ENCODE data around the gene PSMD11. TPM values are rescaled to one million over a fixed set of nuclear protein-coding genes. Genes with fewer than 3 reads are reported as not detected.

The PSMD11 gene
- total RNA-seq, 2 donors from 2014 or later, result 42.0 to 51.9 TPM

GRCh38 chr17:32429598-32429997 is 14.7 kb upstream of the PSMD11 start:
- no peaks in the 10 kb centered on the region for H3K36me3 ChIP-seq
- no peaks in the 10 kb centered on the region for H3K4me1 ChIP-seq (ENCODE audit: control insufficient read depth in 1 of 2, low read depth in 2 of 2)
- H3K4me3 ChIP-seq, result no peak overlapping the region
- no peaks in the 10 kb centered on the region for H3K9me3 ChIP-seq
- H3K27ac ChIP-seq, result no peak overlapping the region
- H3K27me3 ChIP-seq (replicated peaks; ENCODE audit: insufficient read depth), result no peaks in the 10 kb centered on the region
- TF ChIP-seq, protein P1, sequence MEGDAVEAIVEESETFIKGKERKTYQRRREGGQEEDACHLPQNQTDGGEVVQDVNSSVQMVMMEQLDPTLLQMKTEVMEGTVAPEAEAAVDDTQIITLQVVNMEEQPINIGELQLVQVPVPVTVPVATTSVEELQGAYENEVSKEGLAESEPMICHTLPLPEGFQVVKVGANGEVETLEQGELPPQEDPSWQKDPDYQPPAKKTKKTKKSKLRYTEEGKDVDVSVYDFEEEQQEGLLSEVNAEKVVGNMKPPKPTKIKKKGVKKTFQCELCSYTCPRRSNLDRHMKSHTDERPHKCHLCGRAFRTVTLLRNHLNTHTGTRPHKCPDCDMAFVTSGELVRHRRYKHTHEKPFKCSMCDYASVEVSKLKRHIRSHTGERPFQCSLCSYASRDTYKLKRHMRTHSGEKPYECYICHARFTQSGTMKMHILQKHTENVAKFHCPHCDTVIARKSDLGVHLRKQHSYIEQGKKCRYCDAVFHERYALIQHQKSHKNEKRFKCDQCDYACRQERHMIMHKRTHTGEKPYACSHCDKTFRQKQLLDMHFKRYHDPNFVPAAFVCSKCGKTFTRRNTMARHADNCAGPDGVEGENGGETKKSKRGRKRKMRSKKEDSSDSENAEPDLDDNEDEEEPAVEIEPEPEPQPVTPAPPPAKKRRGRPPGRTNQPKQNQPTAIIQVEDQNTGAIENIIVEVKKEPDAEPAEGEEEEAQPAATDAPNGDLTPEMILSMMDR (IDR thresholded peaks at IDR 0.05), result no peak
- no peak for ATAC-seq (ENCODE audit: insufficient number of reproducible peaks, low FRiP score, low read depth)
- no peak for DNase-seq (ENCODE audit: low spot score)

- Histone ChIP-seq H3K4me3 (no peak overlapping the region), H3K27ac (no peak overlapping the region), H3K9me3 (no peaks in the 10 kb centered on the region), H3K36me3 (no peaks in the 10 kb centered on the region), H3K4me1 (ENCODE audit: control insufficient read depth in 1 of 2, low read depth in 2 of 2) (peaks cover 4 to 10% of the 10 kb centered on the region in 2 donors), H3K27me3 (replicated peaks; ENCODE audit: insufficient read depth) (no peaks in the 10 kb centered on the region)
- ATAC-seq (ENCODE audit: insufficient number of reproducible peaks, low FRiP score, low read depth) (no peak), DNase-seq (ENCODE audit: low spot score) (no peak)
- TF ChIP-seq, protein P1 (IDR thresholded peaks at IDR 0.05), result no peak
Observed at GRCh38 chr17:32440722-32441121, 3.6 kb upstream of the PSMD11 start.

- H3K27me3 ChIP-seq (replicated peaks; ENCODE audit: insufficient read depth), result no peaks in the 10 kb centered on the region
- TF ChIP-seq, protein P1 (IDR thresholded peaks at IDR 0.05), result no peak
- H3K4me3 ChIP-seq, result no peak overlapping the region
- H3K4me1 ChIP-seq (ENCODE audit: control insufficient read depth in 1 of 2, low read depth in 2 of 2), result peaks cover 10 to 22% of the 10 kb centered on the region in 2 donors
- no peaks in the 10 kb centered on the region for H3K9me3 ChIP-seq
- DNase-seq (ENCODE audit: low spot score) (no peak), ATAC-seq (ENCODE audit: insufficient number of reproducible peaks, low FRiP score, low read depth) (no peak)
- H3K36me3 ChIP-seq, result no peaks in the 10 kb centered on the region
- H3K27ac ChIP-seq, result no peak overlapping the region
Observed at GRCh38 chr17:32441886-32442285, 2.4 kb upstream of the PSMD11 start.

GRCh38 chr17:32443827-32444300 is 446 bp upstream of the PSMD11 start:
- TF ChIP-seq, protein P1 (IDR thresholded peaks at IDR 0.05), result no peak
- H3K4me1 ChIP-seq (ENCODE audit: control insufficient read depth in 1 of 2, low read depth in 2 of 2), result peaks cover 10 to 28% of the 10 kb centered on the region in 2 donors
- DNase-seq (ENCODE audit: low spot score) (no peak), ATAC-seq (ENCODE audit: insufficient number of reproducible peaks, low FRiP score, low read depth) (no peak)
- H3K27ac ChIP-seq, result no peak overlapping the region
- no peaks in the 10 kb centered on the region for H3K9me3 ChIP-seq
- peak overlapping the region; percentile 94 for H3K4me3 ChIP-seq
- no peaks in the 10 kb centered on the region for H3K27me3 ChIP-seq (replicated peaks; ENCODE audit: insufficient read depth)
- H3K36me3 ChIP-seq, result peaks cover 6% of the 10 kb centered on the region

DNA sequence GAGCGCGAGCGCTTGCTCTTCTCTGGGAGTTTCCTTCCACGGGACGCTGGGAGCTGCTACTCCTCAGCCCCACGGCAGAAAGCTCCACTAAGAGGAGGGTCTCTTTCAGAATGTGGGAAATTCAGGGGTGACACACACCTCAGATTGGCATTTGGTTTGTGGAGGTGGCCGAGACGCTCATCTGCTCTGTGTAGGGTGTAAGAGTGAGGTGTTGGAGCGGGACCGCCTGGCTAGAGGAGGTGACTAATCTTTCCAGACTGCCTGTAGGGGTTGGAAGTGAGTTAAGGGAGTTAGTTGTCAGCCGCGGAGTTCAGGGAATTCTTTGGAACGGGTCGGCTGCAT is 735 bp downstream of the PSMD11 start:
- TF ChIP-seq, protein P1 (IDR thresholded peaks at IDR 0.05), result no peak
- Histone ChIP-seq H3K36me3 (peaks cover 15% of the 10 kb centered on the region), H3K27ac (peak overlapping the region; percentile 42 to 74), H3K9me3 (no peaks in the 10 kb centered on the region), H3K4me1 (ENCODE audit: control insufficient read depth in 1 of 2, low read depth in 2 of 2) (peaks cover 10 to 28% of the 10 kb centered on the region in 2 donors), H3K27me3 (replicated peaks; ENCODE audit: insufficient read depth) (no peaks in the 10 kb centered on the region), H3K4me3 (peak overlapping the region; percentile 94)
- ATAC-seq (ENCODE audit: insufficient number of reproducible peaks, low FRiP score, low read depth) (peak; percentile 41), DNase-seq (ENCODE audit: low spot score) (peak; percentile 5)
